GM21576 (cell line): Measurements from ENCODE around the gene WWOX.
A peak's percentile ranks its signal among the peaks of the same experiment; 100 is the strongest.

ENCODE experiments used
- ATAC-seq: cut with Tn5 transposase; IDR thresholded peaks from one replicate; pipeline ENCODE4 v1.9.1; 2021; ENCODE audit warnings: mild to moderate bottlenecking, moderate library complexity; ENCODE audit not compliant: unreplicated experiment

Gene WWOX

GRCh38 chr16:78635807-78636206, 536.4 kb downstream of the WWOX start:
- ATAC-seq: no peak

- no peak for ATAC-seq
These were observed 538.9 kb downstream of the WWOX start for GRCh38 chr16:78638371-78638770.

- ATAC-seq: peak; percentile 67
These were observed 540.3 kb downstream of the WWOX start for GRCh38 chr16:78639775-78640174.

- no peak for ATAC-seq
These were observed 541.4 kb downstream of the WWOX start for GRCh38 chr16:78640886-78641285.

GRCh38 chr16:78641433-78641832, 542.0 kb downstream of the WWOX start:
- ATAC-seq: no peak

GRCh38 chr16:78642621-78643285, 543.3 kb downstream of the WWOX start:
- ATAC-seq: no peak

GRCh38 chr16:78645657-78646056, 546.2 kb downstream of the WWOX start:
- no peak for ATAC-seq

- no peak for ATAC-seq
These were observed 547.6 kb downstream of the WWOX start for GRCh38 chr16:78647019-78647418.

GRCh38 chr16:78647491-78647890, 548.0 kb downstream of the WWOX start:
- no peak for ATAC-seq

GRCh38 chr16:78648517-78648916, 549.1 kb downstream of the WWOX start:
- no peak for ATAC-seq

- ATAC-seq: no peak
These were observed 551.1 kb downstream of the WWOX start for GRCh38 chr16:78650339-78651074.

GRCh38 chr16:78654929-78655328, 555.5 kb downstream of the WWOX start:
- ATAC-seq: no peak

GRCh38 chr16:78655331-78656113, 556.1 kb downstream of the WWOX start:
- no peak for ATAC-seq

- ATAC-seq: no peak
These were observed 557.4 kb downstream of the WWOX start for GRCh38 chr16:78656887-78657286.

GRCh38 chr16:78659216-78659615, 559.8 kb downstream of the WWOX start:
- ATAC-seq: no peak

GRCh38 chr16:78659668-78660217, 560.3 kb downstream of the WWOX start:
- ATAC-seq: no peak

GRCh38 chr16:78660795-78661194, 561.3 kb downstream of the WWOX start:
- ATAC-seq: no peak

GRCh38 chr16:78663690-78664089, 564.2 kb downstream of the WWOX start:
- no peak for ATAC-seq

GRCh38 chr16:78664811-78665772, 565.6 kb downstream of the WWOX start:
- ATAC-seq: no peak

- no peak for ATAC-seq
These were observed 566.9 kb downstream of the WWOX start for GRCh38 chr16:78666318-78666717.
